HCT116 (cell line): Measurements from ENCODE around the gene MLLT11. TPM values are rescaled to one million over a fixed set of nuclear protein-coding genes. Genes with fewer than 3 reads are reported as not detected.

Source experiments
- ATAC-seq: fragments of 200-7000 bp; cut with Tn5 transposase; 2 replicates; pipeline ENCODE4 v1.9.1; 2020; ENCODE audit warnings: mild to moderate bottlenecking, moderate library complexity
- BruUV-seq: library from RNA; stranded (reverse); fragments of 400-500 nt; replicated peaks from 2 replicates; lab custom pipeline; 2021; lab: Mats Ljungman, UMichigan
- CTCF ChIA-PET: fragments of 300-600 bp; sonication (Branson Sonifier 250); formaldehyde crosslinking; loops from one replicate; lab custom pipeline; 2021; ENCODE audit warnings: antibody characterized with exemption; lab: Charles Lee
- POLR2A ChIA-PET: fragments of 300-600, 350-600 bp; sonication (Branson Sonifier 250); formaldehyde crosslinking; loops from one replicate; lab custom pipeline; 2021; ENCODE audit warnings: antibody characterized with exemption; lab: Charles Lee
- RAD21 ChIA-PET, 2 experiments: fragments of 300-600 bp; sonication (Branson Sonifier 250); formaldehyde crosslinking; loops; one replicate each; lab custom pipeline; 2023; ENCODE audit warnings: low total read pairs in 2 of 2; ENCODE audit not compliant: uncharacterized antibody in 2 of 2, unreplicated experiment in 2 of 2, low non-redundant PET in 1 of 2; lab: Charles Lee
- DNase-seq: peaks from one replicate; pipeline ENCODE4 v3.0.0-alpha.2; 2010; ENCODE audit warnings: low read depth, low spot score
- H2AFZ ChIP-seq: fragments of 200-600 bp; shearing (Covaris generic), sonication (generic); 2 replicates; pipeline ENCODE4 v1.6.1; 2017; ENCODE audit warnings: low read depth, mixed run types, mixed read lengths, antibody characterized with exemption, low read length; ENCODE audit not compliant: poor library complexity, severe bottlenecking
- H3K27ac ChIP-seq: 2 replicates; pipeline ENCODE4 v1.5.1; 2012; ENCODE audit warnings: low read depth, low read length
- H3K27me3 ChIP-seq: fragments of 200-600 bp; sonication (generic); 2 replicates; pipeline ENCODE4 v1.6.1; 2016; ENCODE audit warnings: mixed run types, low read length, mixed read lengths; ENCODE audit not compliant: insufficient read depth
- H3K36me3 ChIP-seq, 2 experiments: fragments of 200-500 bp in 1 of 2; fragments of 200-600 bp in 1 of 2; sonication (Bioruptor generic) in 1 of 2; sonication (generic) in 1 of 2; 2 replicates each; pipeline versions ENCODE4 v1.5.1 to v1.6.1; 2014 to 2016; ENCODE audit warnings: low read length in 2 of 2, inconsistent platforms in 1 of 2, mixed read lengths in 1 of 2, mixed run types in 1 of 2; ENCODE audit not compliant: insufficient read depth in 2 of 2, control insufficient read depth in 1 of 2
- H3K4me1 ChIP-seq, 2 experiments: fragments of 200-600 bp in 1 of 2; sonication (generic) in 1 of 2; 2 replicates each; pipeline versions ENCODE4 v1.5.1 to v1.6.1; 2012 to 2017; ENCODE audit warnings: low read length in 2 of 2, inconsistent platforms in 1 of 2, mild to moderate bottlenecking in 1 of 2, mixed read lengths in 1 of 2, mixed run types in 1 of 2, moderate library complexity in 1 of 2; ENCODE audit not compliant: insufficient read depth in 2 of 2, control insufficient read depth in 1 of 2
- H3K4me2 ChIP-seq: fragments of 200-600 bp; sonication (generic); 2 replicates; pipeline ENCODE4 v1.6.1; 2017; ENCODE audit warnings: mixed run types, low read length, mixed read lengths
- H3K4me3 ChIP-seq, 2 experiments: fragments of 200-600 bp in 1 of 2; sonication (generic) in 1 of 2; replicated peaks in 1 of 2; 2 replicates each; pipeline ENCODE4 v1.5.1; 2011 to 2016; ENCODE audit warnings: low read length in 2 of 2, control low read depth in 1 of 2, low read depth in 1 of 2, mild to moderate bottlenecking in 1 of 2, mixed read lengths in 1 of 2, mixed run types in 1 of 2
- H3K79me2 ChIP-seq: fragments of 200-600 bp; sonication (generic); 2 replicates; pipeline ENCODE4 v1.6.1; 2017; ENCODE audit warnings: mild to moderate bottlenecking, mixed run types, low read length, moderate library complexity, mixed read lengths; ENCODE audit not compliant: insufficient read depth
- H3K9ac ChIP-seq: fragments of 200-600 bp; sonication (generic); 2 replicates; pipeline ENCODE4 v1.6.1; 2016; ENCODE audit warnings: low read length, mixed read lengths
- H3K9me2 ChIP-seq: fragments of 200-600 bp; sonication (generic), shearing (Covaris generic); 2 replicates; pipeline ENCODE4 v1.6.1; 2017; ENCODE audit warnings: mixed run types, mild to moderate bottlenecking, moderate library complexity; ENCODE audit not compliant: insufficient read depth
- H3K9me3 ChIP-seq, 2 experiments: fragments of 200-500 bp in 1 of 2; fragments of 200-600 bp in 1 of 2; sonication (Bioruptor generic) in 1 of 2; sonication (generic) in 1 of 2; 2 replicates each; pipeline ENCODE4 v1.6.1; 2014 to 2017; ENCODE audit warnings: low read length in 2 of 2, mixed read lengths in 2 of 2, inconsistent platforms in 1 of 2, low read depth in 1 of 2, mild to moderate bottlenecking in 1 of 2, mixed run types in 1 of 2, moderate library complexity in 1 of 2; ENCODE audit not compliant: control insufficient read depth in 1 of 2, insufficient read depth in 1 of 2
- H4K20me1 ChIP-seq: fragments of 200-600 bp; sonication (generic), shearing (Covaris generic); 2 replicates; pipeline ENCODE4 v1.6.1; 2017; ENCODE audit warnings: mixed run types, mild to moderate bottlenecking, moderate library complexity; ENCODE audit not compliant: insufficient read depth
- ATF3 ChIP-seq: IDR thresholded peaks from 2 replicates; pipeline ENCODE4 v1.6.1; 2012
- CTCF ChIP-seq, 3 experiments: fragments of 200-600 bp in 1 of 3; sonication (generic) in 1 of 3; IDR thresholded peaks in 2 of 3; conservative IDR thresholded peaks in 1 of 3; 2 replicates each; pipeline ENCODE4 v1.5.1; 2012 to 2017; ENCODE audit warnings: low read depth in 2 of 3, low read length in 2 of 3, antibody characterized with exemption in 1 of 3, borderline replicate concordance in 1 of 3, control low read depth in 1 of 3, mild to moderate bottlenecking in 1 of 3, mixed read lengths in 1 of 3, mixed run types in 1 of 3, moderate library complexity in 1 of 3; ENCODE audit not compliant: insufficient read depth in 1 of 3
- EGR1 ChIP-seq: IDR thresholded peaks from 2 replicates; pipeline ENCODE4 v1.6.1; 2012; ENCODE audit warnings: low read depth
- ELF1 ChIP-seq: IDR thresholded peaks from 2 replicates; pipeline ENCODE4 v1.6.1; 2012; ENCODE audit warnings: low read depth, borderline replicate concordance
- EZH2 ChIP-seq: fragments of 200-600 bp; sonication (generic); IDR thresholded peaks from 2 replicates; pipeline ENCODE4 v1.6.1; 2017; ENCODE audit warnings: antibody characterized with exemption, mixed run types
- EZH2phosphoT487 ChIP-seq: fragments of 200-600 bp; IDR thresholded peaks from 2 replicates; pipeline ENCODE4 v1.6.1; 2018; ENCODE audit warnings: antibody characterized with exemption, borderline replicate concordance
- JUND ChIP-seq: IDR thresholded peaks from 2 replicates; pipeline ENCODE4 v1.6.1; 2012
- RAD21 ChIP-seq: IDR thresholded peaks from 2 replicates; pipeline ENCODE4 v1.6.1; 2012; ENCODE audit warnings: low read depth, mild to moderate bottlenecking
- REST ChIP-seq: IDR thresholded peaks from 2 replicates; pipeline ENCODE4 v1.6.1; 2012; ENCODE audit warnings: low read depth
- YY1 ChIP-seq: IDR thresholded peaks from 2 replicates; pipeline ENCODE4 v1.6.1; 2011; ENCODE audit warnings: low read length, low read depth, moderate library complexity, mild to moderate bottlenecking; ENCODE audit not compliant: insufficient replicate concordance; ENCODE audit errors: extremely low read depth
- ZBTB33 ChIP-seq: IDR thresholded peaks from 2 replicates; pipeline ENCODE4 v1.6.1; 2011; ENCODE audit warnings: mild to moderate bottlenecking, low read length, moderate library complexity; ENCODE audit not compliant: insufficient replicate concordance; ENCODE audit errors: extremely low read depth
- ZFX ChIP-seq: fragments of 450-650 bp; IDR thresholded peaks from 2 replicates; pipeline ENCODE4 v1.6.1; 2017
- intact Hi-C: fragments of 100-400 bp; cut with micrococcal nuclease; formaldehyde crosslinking; loops from 2 replicates; pipeline ENCODE4 v1.10.0; 2022
- total RNA-seq: library from RNA; stranded (reverse); gene quantifications from one replicate; pipeline ENCODE4 v1.2.1, GENCODE V29; 2021; ENCODE audit not compliant: unreplicated experiment

MLLT11 gene
- total RNA-seq, 1 experiment from 2014 or later = 0.17 TPM

GRCh38 chr1:151032164-151032563 is 28.0 kb upstream of the MLLT11 start (continued):
- no peak for TF ChIP-seq REST
- TF ChIP-seq ELF1 = no peak

- ATAC-seq (no peak), DNase-seq (no peak)
- H3K9ac ChIP-seq = no peak overlapping the region
- H3K27me3 ChIP-seq = no peaks in the 10 kb centered on the region
- ChIA-PET POLR2A (no interaction called here), CTCF (no interaction called here), RAD21 (no interaction called here)
- no peak overlapping the region for H3K4me3 ChIP-seq
- no peaks in the 10 kb centered on the region for H3K79me2 ChIP-seq
- H3K9me3 ChIP-seq = no peaks in the 10 kb centered on the region
- no peak overlapping the region for H3K4me2 ChIP-seq
- H3K4me1 ChIP-seq = peaks cover 5% of the 10 kb centered on the region in 2 experiments; a peak in 3 of 4 replicates
- intact Hi-C loops = no loop called here
- no peak overlapping the region for H3K27ac ChIP-seq
- no peaks in the 10 kb centered on the region for H4K20me1 ChIP-seq
- H3K36me3 ChIP-seq = peaks cover 5 to 15% of the 10 kb centered on the region in 2 experiments; a peak in 3 of 4 replicates
- no peak overlapping the region for H2AFZ ChIP-seq
- BruUV-seq = TSS peak; percentile 41
- H3K9me2 ChIP-seq = no peaks in the 10 kb centered on the region
- TF ChIP-seq EZH2phosphoT487 (no peak), EGR1 (no peak), ZFX (no peak), CTCF (IDR thresholded peaks at IDR 0.05 in 2 of 3, conservative IDR thresholded peaks at IDR 0.05 in 1 of 3; ENCODE audit: borderline replicate concordance in 1 of 3, insufficient read depth in 1 of 3, low read depth in 2 of 3, low read length in 2 of 3) (no peak), YY1 (no peak), ZBTB33 (no peak), ATF3 (no peak), JUND (no peak), EZH2 (no peak), ELF1 (no peak), REST (no peak), RAD21 (no peak)
Observed at GRCh38 chr1:151035167-151035566, 25.0 kb upstream of the MLLT11 start.
